NB4 (cell line): ENCODE measurements around the gene MBNL2.

Source experiments
- CTCF ChIP-seq: IDR thresholded peaks from one replicate; pipeline ENCODE4 v1.5.1; 2012; ENCODE audit warnings: low read depth, low read length
- MAX ChIP-seq: IDR thresholded peaks from 2 replicates; pipeline ENCODE4 v1.6.1; 2011; ENCODE audit warnings: low read depth, low read length
- MYC ChIP-seq: IDR thresholded peaks from 2 replicates; pipeline ENCODE4 v1.6.1; 2011; ENCODE audit warnings: low read depth, low read length
- POLR2A ChIP-seq: IDR thresholded peaks from 2 replicates; pipeline ENCODE4 v1.6.1; 2011; ENCODE audit warnings: mild to moderate bottlenecking; ENCODE audit not compliant: insufficient read length; ENCODE audit errors: extremely low read depth

GRCh38 chr13:97295283-97296182 lies 73.4 kb downstream of the MBNL2 start:
- no peak for TF ChIP-seq CTCF
- no peak for TF ChIP-seq POLR2A
- TF ChIP-seq MAX, result no peak
- no peak for TF ChIP-seq MYC
